Placental epithelial cell (primary cell): Measurements from ENCODE around the gene NCK1. TPM values are rescaled to one million over a fixed set of nuclear protein-coding genes. Genes with fewer than 3 reads are reported as not detected.

ENCODE experiments used
- total RNA-seq: library from RNA; depleted of rRNA; stranded (reverse); fragments of >200 nt; gene quantifications from 2 replicates; pipeline ENCODE4 v1.2.3, GENCODE V29; 2012

The NCK1 gene
- total RNA-seq: 20.5 and 29.8 TPM in 2 replicates

DNA sequence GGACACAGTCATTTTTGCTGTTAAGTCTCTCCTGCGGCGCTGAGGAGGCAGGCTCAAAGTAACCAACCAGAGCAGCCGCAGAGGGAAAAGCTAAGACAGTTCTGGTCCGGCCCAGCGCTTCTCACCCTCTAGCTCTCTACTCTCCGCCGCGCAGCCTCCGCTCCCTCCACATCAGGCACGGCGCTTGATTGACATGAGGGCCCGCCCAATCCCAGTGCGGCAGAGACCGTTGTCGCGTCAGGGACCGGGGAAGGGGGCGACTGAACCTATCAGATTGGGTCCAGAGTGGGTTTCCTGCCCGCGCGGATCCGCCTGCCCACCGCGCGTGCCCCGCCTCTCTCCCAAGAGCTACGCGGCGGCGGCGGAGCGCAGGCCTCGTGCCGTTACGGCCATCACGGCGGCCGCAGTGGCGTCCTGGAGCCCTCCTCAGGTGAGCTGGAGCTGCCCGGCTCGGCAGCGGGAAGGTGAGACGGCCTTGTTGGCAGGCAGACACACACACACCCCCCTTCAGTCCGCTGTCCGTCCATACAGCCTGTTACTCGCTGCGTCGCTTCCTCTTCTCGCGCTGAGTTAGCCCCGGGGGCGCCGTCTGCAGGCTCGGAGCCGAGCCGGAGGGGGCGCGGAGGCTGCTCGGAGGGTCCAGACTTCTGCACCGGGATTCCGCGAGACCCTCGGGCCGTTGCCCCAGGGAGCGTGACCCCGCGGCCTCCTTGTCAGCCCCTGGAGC is at the start of gene NCK1:
Gene NCK1 (plus strand): TSS at position 319 of the 727 bp plus-strand sequence. CDS start 65,794 bp downstream, outside the sequence.

DNA sequence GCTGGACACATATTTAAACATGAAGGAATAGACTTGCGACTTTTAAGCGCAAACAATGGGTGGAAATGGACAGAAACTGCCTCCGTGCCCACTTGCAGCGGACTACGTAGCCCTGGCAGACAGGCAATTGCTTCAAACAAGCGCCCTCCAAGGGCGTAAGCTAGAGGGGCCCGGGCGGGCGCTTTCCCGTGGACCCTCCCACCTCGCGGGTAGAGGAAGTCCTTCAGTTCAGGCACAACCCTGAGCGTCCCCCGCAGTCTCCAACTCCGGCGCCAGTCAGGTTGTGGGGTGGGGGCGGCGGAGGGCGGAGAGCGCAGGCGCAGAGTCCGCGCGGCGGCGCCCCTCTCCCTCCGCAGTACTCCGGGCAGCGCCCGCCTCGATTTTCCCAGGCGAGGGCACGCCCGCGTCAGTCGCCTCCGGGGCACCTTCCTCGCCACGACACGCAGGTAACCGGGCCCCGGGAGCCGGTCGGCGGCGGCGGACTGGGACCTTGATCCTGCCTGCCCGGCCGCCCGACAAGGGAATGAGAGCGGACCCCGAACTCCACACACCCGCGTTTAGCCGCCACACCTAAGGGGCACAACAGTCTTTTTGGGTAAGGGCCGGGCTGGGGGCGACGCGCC is 43.1 kb upstream of the NCK1 start, which contains the start of gene SLC35G2:
Gene SLC35G2 (plus strand): TSS at position 358 of the 623 bp plus-strand sequence. CDS start 35,335 bp downstream, outside the sequence.

GRCh38 chr3:136957751-136958288 is 95.8 kb downstream of the NCK1 start, which contains the start of gene IL20RB:
Gene IL20RB (plus strand): TSS chr3:136957983. CDS start chr3:136958114, 131 bp downstream.

Other genes with a start within 250 kb of the NCK1 start
- 39.6 and 51.4 TPM in 2 replicates for gene STAG1, start 109.8 kb upstream of the NCK1 start, total RNA-seq
- 0.11 TPM in 1 of 2 replicates, not detected in the other for gene SLC35G2, start 43.1 kb upstream of the NCK1 start, total RNA-seq
- 0.54 and 1.6 TPM in 2 replicates for gene IL20RB, start 95.8 kb downstream of the NCK1 start, total RNA-seq